ENCODE results near the gene NDUFV3.
"Not testable (repeated sequence)": the region's sequence is repeated elsewhere in the genome, so short reads cannot be mapped to it uniquely, and the experiment has no call there.

NDUFV3 gene

GRCh38 chr21:42937034-42937940, 44.2 kb downstream of the NDUFV3 start:
- DNase-seq (ENCODE audit: low spot score) = not testable (repeated sequence)

DNA sequence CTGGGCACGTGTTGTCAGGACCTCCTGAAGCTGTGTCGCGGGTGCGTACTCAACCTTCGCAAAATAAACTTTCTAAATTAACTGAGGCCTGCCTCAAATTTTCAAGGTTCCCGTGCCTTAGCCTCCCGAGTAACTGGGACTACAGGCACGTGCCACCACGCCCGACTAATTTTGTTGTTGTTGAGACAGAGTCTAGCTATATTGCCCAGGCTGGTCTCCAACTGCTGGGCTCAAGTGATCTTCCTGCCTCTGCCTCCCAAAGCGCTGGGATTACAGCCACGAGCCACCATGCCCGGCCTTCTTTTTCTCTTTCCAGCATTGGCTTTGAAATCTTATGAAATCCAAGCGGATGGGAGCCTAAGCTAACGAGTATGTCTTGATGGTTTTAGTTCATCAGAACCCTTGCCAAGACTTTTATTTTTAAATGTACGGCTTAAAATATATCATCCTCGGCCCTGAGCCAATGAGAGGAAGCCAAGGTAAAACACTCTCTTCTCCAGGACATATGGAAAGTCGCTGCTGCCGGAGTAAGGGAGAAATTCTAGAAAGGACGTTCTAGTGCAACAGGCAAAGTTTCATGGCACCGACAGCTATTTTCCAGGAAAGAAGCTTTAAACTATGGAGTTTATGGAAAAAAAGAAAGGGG, 45.0 kb downstream of the NDUFV3 start:
- no peak for TF ChIP-seq CTCF (IDR thresholded peaks at IDR 0.05; ENCODE audit: extremely low read depth, missing control alignments)
- no peak for DNase-seq (ENCODE audit: low spot score)

GRCh38 chr21:42938606-42938995, 45.5 kb downstream of the NDUFV3 start:
- not testable (repeated sequence) for DNase-seq (ENCODE audit: low spot score)

- no peak for TF ChIP-seq CTCF (IDR thresholded peaks at IDR 0.05; ENCODE audit: extremely low read depth, missing control alignments)
- no peak for DNase-seq (ENCODE audit: low spot score)
Measured at GRCh38 chr21:42939582-42940413, 46.7 kb downstream of the NDUFV3 start.

- no peak for TF ChIP-seq CTCF (IDR thresholded peaks at IDR 0.05; ENCODE audit: extremely low read depth, missing control alignments)
- DNase-seq (ENCODE audit: low spot score) = no peak
Measured at GRCh38 chr21:42941696-42942085, 48.6 kb downstream of the NDUFV3 start.

DNA sequence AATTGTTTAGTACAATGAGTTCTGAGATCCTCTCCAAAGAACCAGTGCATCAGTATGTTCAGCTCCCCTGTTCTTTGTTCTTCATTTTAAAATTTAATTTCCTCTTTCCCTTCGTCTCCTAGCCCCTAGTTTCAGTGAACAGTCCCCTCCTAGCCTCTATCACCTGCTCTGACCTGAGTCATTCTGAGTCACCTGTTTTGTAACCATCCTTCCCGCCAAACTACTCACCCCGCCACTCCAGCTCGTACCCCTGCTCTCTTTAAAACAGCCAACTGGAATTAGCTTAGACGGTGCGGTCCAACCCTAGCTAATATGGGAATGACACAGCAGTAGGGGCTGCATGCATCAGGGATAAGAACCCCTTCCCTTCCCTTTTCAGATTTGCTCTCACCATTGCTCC, 49.1 kb downstream of the NDUFV3 start:
- no peak for TF ChIP-seq CTCF (IDR thresholded peaks at IDR 0.05; ENCODE audit: extremely low read depth, missing control alignments)
- DNase-seq (ENCODE audit: low spot score) = no peak

- not testable (repeated sequence) for DNase-seq (ENCODE audit: low spot score)
Measured at GRCh38 chr21:42949094-42949755, 56.1 kb downstream of the NDUFV3 start.

DNA sequence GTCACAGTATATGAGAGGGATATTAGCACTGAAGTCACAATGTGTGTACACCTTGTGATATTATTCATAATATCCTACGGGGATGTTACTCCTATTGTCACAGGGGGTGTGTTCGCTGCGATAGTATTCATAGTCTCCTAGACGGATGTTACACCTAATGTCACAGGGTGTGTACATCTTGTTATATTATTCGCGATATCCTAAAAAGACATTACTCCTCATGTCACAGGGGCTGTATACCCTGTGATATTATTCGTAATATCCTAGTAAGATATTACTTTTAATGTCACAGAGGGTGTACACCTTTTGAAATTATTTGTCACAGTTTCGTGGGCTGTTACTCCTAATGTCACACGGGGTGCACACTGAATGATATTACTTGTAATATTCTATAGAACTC, 58.1 kb downstream of the NDUFV3 start:
- not testable (repeated sequence) for DNase-seq (ENCODE audit: low spot score)
